ENCODE results near the gene SAMSN1. TPM values are rescaled to one million over a fixed set of nuclear protein-coding genes. Genes with fewer than 3 reads are reported as not detected.

The SAMSN1 gene
- total RNA-seq, 1 donor from 2014 or later, result 1.0 TPM

DNA sequence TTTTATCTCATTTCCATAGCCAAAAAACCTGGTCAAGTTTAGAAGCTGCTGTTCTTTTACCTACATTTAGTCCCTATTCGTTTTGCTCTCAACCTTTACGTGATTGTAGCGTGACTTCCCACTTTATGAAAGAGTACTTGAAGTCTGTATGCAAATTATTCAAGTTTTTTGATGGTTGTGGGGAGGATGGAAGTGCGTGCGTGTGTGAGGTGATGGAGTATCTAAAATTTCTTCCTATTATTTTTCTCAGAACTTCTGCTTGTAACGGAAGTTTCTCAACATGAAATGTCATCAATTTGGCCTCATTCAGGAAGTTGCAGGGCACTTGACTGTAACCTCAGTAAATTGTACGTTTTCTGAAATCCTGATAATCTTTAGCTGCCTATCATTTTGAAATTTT lies 64.0 kb downstream of the SAMSN1 start:
- intact Hi-C loops (cut with micrococcal nuclease), result no loop called here
- TF ChIP-seq, protein P1, sequence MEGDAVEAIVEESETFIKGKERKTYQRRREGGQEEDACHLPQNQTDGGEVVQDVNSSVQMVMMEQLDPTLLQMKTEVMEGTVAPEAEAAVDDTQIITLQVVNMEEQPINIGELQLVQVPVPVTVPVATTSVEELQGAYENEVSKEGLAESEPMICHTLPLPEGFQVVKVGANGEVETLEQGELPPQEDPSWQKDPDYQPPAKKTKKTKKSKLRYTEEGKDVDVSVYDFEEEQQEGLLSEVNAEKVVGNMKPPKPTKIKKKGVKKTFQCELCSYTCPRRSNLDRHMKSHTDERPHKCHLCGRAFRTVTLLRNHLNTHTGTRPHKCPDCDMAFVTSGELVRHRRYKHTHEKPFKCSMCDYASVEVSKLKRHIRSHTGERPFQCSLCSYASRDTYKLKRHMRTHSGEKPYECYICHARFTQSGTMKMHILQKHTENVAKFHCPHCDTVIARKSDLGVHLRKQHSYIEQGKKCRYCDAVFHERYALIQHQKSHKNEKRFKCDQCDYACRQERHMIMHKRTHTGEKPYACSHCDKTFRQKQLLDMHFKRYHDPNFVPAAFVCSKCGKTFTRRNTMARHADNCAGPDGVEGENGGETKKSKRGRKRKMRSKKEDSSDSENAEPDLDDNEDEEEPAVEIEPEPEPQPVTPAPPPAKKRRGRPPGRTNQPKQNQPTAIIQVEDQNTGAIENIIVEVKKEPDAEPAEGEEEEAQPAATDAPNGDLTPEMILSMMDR (IDR thresholded peaks at IDR 0.05; ENCODE audit: borderline replicate concordance), result no peak
- Histone ChIP-seq H3K4me1 (peaks cover 6% of the 10 kb centered on the region), H3K9me3 (replicated peaks) (no peaks in the 10 kb centered on the region), H3K4me3 (no peak overlapping the region), H3K36me3 (no peaks in the 10 kb centered on the region), H3K27me3 (ENCODE audit: low read depth) (no peaks in the 10 kb centered on the region), H3K27ac (replicated peaks) (no peak overlapping the region)
- DNase-seq, result no peak

DNA sequence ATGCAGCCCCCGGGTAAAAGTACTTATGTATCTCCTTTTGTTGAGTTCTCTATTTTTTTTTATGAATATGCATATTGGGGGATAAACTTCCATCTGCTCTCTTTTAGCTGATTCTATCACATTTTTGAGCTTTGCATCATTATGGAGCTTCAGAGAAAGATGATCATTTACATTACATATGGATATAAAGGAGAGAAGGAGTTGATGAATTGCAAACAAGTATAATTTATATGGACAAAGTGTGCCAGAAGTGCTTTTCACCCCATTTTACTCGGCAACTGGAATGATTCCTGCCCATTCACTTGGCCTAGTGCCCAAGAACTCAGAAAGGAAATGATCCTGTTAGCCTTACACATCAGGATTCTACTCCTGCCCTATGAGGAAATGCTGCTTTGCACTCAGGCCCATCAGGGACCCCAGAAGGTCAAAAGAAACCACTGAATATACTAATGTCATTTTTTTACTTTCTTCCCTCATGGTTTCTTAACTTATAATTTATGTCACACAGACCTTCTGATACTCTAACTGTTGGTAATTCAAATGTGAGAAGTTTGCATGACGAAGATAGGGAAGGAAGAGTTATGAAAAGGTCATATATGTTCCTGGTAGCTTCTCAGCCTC lies 65.6 kb downstream of the SAMSN1 start:
- Histone ChIP-seq H3K4me3 (no peak overlapping the region), H3K27me3 (ENCODE audit: low read depth) (no peaks in the 10 kb centered on the region), H3K36me3 (no peaks in the 10 kb centered on the region), H3K27ac (replicated peaks) (no peak overlapping the region), H3K9me3 (replicated peaks) (no peaks in the 10 kb centered on the region), H3K4me1 (peaks cover 6% of the 10 kb centered on the region)
- intact Hi-C loops (cut with micrococcal nuclease), result no loop called here
- TF ChIP-seq, protein P1 (IDR thresholded peaks at IDR 0.05; ENCODE audit: borderline replicate concordance), result no peak
- DNase-seq, result no peak

DNA sequence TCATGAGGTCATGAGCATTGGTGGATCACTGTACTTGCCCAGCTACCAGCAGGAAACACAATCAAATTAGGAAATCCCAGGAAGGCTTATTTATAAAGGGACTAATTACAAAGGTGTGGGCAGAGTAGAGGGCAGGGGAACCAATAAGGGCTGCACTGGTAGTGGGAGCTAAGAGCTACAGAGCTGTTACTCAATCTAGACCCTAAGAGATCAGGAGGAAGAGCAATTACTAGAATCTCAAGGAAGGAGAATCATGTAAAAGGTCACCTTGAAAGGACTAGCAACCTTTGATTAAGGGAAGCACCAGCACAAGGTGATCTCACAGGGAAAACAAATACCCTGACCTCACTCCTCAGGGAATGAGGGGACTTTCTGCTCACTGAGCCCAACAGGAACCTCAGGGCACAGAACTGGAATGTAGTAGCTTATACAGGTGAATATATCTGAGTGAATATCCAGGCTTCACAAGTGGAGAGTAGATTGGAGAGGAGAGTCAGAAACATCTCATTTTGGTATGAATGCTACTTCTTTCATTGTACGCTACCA lies 66.8 kb downstream of the SAMSN1 start:
- DNase-seq, result no peak
- H3K27ac ChIP-seq (replicated peaks), result no peak overlapping the region
- intact Hi-C loops (cut with micrococcal nuclease), result loop anchor here (10.0 kb wide), 1 partner anchor 65 kb away; no protein-coding TSS in a partner anchor
- no peaks in the 10 kb centered on the region for H3K27me3 ChIP-seq (ENCODE audit: low read depth)
- H3K4me3 ChIP-seq, result no peak overlapping the region
- H3K36me3 ChIP-seq, result no peaks in the 10 kb centered on the region
- peaks cover 6% of the 10 kb centered on the region for H3K4me1 ChIP-seq
- TF ChIP-seq, protein P1 (IDR thresholded peaks at IDR 0.05; ENCODE audit: borderline replicate concordance), result no peak
- H3K9me3 ChIP-seq (replicated peaks), result no peaks in the 10 kb centered on the region

DNA sequence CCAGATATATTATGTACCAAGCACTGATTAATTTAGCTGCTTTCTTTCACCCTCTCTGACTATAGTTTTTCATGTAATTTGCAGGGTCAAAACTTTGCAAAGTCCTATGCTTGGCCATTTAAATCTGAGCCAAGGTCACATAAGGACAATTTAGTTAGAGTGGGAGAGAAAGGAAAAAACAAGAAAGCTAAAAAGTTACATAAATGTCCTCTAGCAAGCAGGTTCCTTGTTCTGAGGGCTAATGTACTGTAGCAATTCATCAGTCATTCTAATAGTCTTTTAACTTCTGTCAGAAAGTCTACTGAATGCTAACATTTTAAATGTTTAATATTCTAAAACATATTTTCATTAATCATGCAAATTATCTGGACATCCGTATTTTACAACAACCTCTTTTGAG lies 68.3 kb downstream of the SAMSN1 start:
- Histone ChIP-seq H3K27ac (replicated peaks) (no peak overlapping the region), H3K36me3 (no peaks in the 10 kb centered on the region), H3K27me3 (ENCODE audit: low read depth) (no peaks in the 10 kb centered on the region), H3K9me3 (replicated peaks) (no peaks in the 10 kb centered on the region), H3K4me1 (peaks cover 6% of the 10 kb centered on the region), H3K4me3 (no peak overlapping the region)
- intact Hi-C loops (cut with micrococcal nuclease), result loop anchor here (10.0 kb wide), 1 partner anchor 63 kb away; no protein-coding TSS in a partner anchor
- no peak for DNase-seq
- TF ChIP-seq, protein P1 (IDR thresholded peaks at IDR 0.05; ENCODE audit: borderline replicate concordance), result no peak

DNA sequence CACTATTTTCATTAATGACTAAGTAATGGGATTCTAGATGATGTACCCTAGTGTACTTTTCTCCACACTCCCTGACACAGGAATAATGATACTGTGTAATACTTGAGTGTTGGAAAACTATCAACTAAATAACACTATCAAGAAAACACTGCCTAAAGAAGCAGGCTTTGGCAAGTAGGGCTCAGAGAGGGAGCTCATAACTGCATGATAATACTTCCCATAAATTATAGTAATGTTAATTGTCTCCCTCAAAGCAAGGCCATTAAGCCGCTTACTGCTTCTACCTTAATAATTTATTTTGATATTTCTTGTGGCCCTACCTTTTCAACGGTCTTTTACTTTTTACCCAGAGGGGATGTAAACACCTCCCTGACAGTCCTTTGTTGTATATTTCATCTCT lies 69.0 kb downstream of the SAMSN1 start:
- no peak overlapping the region for H3K27ac ChIP-seq (replicated peaks)
- no peaks in the 10 kb centered on the region for H3K9me3 ChIP-seq (replicated peaks)
- no peaks in the 10 kb centered on the region for H3K36me3 ChIP-seq
- TF ChIP-seq, protein P1 (IDR thresholded peaks at IDR 0.05; ENCODE audit: borderline replicate concordance), result no peak
- intact Hi-C loops (cut with micrococcal nuclease), result loop anchor here (10.0 kb wide), 1 partner anchor 62 kb away; no protein-coding TSS in a partner anchor
- no peaks in the 10 kb centered on the region for H3K27me3 ChIP-seq (ENCODE audit: low read depth)
- DNase-seq, result no peak
- H3K4me3 ChIP-seq, result no peak overlapping the region
- peaks cover 6% of the 10 kb centered on the region for H3K4me1 ChIP-seq

Measured in left ventricle myocardium inferior (tissue), 1 donor.